Progenitor cell of endocrine pancreas (in vitro differentiated cells): ENCODE data around the gene LDLRAD4. TPM values are rescaled to one million over a fixed set of nuclear protein-coding genes. Genes with fewer than 3 reads are reported as not detected.
"Not testable (repeated sequence)": the region's sequence is repeated elsewhere in the genome, so short reads cannot be mapped to it uniquely, and the experiment has no call there.

Experiments
- DNase-seq: peaks from one replicate; pipeline ENCODE4 v3.0.0; 2021; ENCODE audit warnings: low spot score; ENCODE audit not compliant: unreplicated experiment
- H3K27ac Mint-ChIP-seq: 2 replicates; pipeline ENCODE4 v1.8.0; 2021; ENCODE audit warnings: mild to moderate bottlenecking, moderate library complexity, mixed read lengths
- H3K27me3 Mint-ChIP-seq: 2 replicates; pipeline ENCODE4 v1.8.0; 2021; ENCODE audit warnings: mixed read lengths
- H3K36me3 Mint-ChIP-seq: 2 replicates; pipeline ENCODE4 v1.8.0; 2022; ENCODE audit warnings: mixed read lengths; ENCODE audit not compliant: insufficient read depth
- H3K4me1 Mint-ChIP-seq: 2 replicates; pipeline ENCODE4 v1.8.0; 2021; ENCODE audit warnings: low read depth, mixed read lengths
- H3K4me3 Mint-ChIP-seq: 2 replicates; pipeline ENCODE4 v1.8.0; 2021; ENCODE audit warnings: low read depth, mild to moderate bottlenecking, moderate library complexity, mixed read lengths
- H3K9me3 Mint-ChIP-seq: 2 replicates; pipeline ENCODE4 v1.8.0; 2021; ENCODE audit warnings: low read depth, mixed read lengths
- CTCF ChIP-seq: fragments of 200-600 bp; sonication (generic); IDR thresholded peaks from one replicate; pipeline ENCODE4 v1.5.0; 2021; ENCODE audit warnings: antibody characterized with exemption, mild to moderate bottlenecking; ENCODE audit not compliant: unreplicated experiment
- total RNA-seq: library from RNA; stranded (reverse); gene quantifications from 2 replicates; pipeline ENCODE4 v1.2.1, GENCODE V29; 2021

Gene LDLRAD4
- total RNA-seq, 1 donor from 2014 or later = 3.8 TPM

- no peak for DNase-seq
- no peaks in the 10 kb centered on the region for H3K36me3 Mint-ChIP-seq
- no peak overlapping the region for H3K27ac Mint-ChIP-seq
- H3K4me1 Mint-ChIP-seq = no peaks in the 10 kb centered on the region
- no peaks in the 10 kb centered on the region for H3K9me3 Mint-ChIP-seq
- no peak overlapping the region for H3K4me3 Mint-ChIP-seq
- no peak for TF ChIP-seq CTCF
- peaks cover 8% of the 10 kb centered on the region for H3K27me3 Mint-ChIP-seq
Measured at GRCh38 chr18:13485604-13486003, 267.0 kb downstream of the LDLRAD4 start.

- TF ChIP-seq CTCF = no peak
- DNase-seq = no peak
- H3K9me3 Mint-ChIP-seq = no peaks in the 10 kb centered on the region
Measured at GRCh38 chr18:13486284-13486683, 267.7 kb downstream of the LDLRAD4 start.

GRCh38 chr18:13486686-13487085 lies 268.1 kb downstream of the LDLRAD4 start:
- no peak for DNase-seq
- H3K36me3 Mint-ChIP-seq = no peaks in the 10 kb centered on the region
- H3K27ac Mint-ChIP-seq = no peak overlapping the region
- peaks cover 8% of the 10 kb centered on the region for H3K27me3 Mint-ChIP-seq
- no peak for TF ChIP-seq CTCF
- no peaks in the 10 kb centered on the region for H3K9me3 Mint-ChIP-seq
- no peak overlapping the region for H3K4me3 Mint-ChIP-seq
- peaks cover 4% of the 10 kb centered on the region for H3K4me1 Mint-ChIP-seq

More at GRCh38 chr18:13486284-13486683, 267.7 kb downstream of the LDLRAD4 start:
- H3K4me3 Mint-ChIP-seq = no peak overlapping the region
- peaks cover 8% of the 10 kb centered on the region for H3K27me3 Mint-ChIP-seq
- no peak overlapping the region for H3K27ac Mint-ChIP-seq
- no peaks in the 10 kb centered on the region for H3K36me3 Mint-ChIP-seq
- H3K4me1 Mint-ChIP-seq = peaks cover 4% of the 10 kb centered on the region

- Mint-ChIP-seq H3K27me3 (peaks cover 8% of the 10 kb centered on the region), H3K9me3 (no peaks in the 10 kb centered on the region), H3K4me1 (peaks cover 4% of the 10 kb centered on the region), H3K27ac (no peak overlapping the region), H3K4me3 (no peak overlapping the region), H3K36me3 (no peaks in the 10 kb centered on the region)
- no peak for DNase-seq
- no peak for TF ChIP-seq CTCF
Measured at GRCh38 chr18:13487237-13487636, 268.7 kb downstream of the LDLRAD4 start.

- no peak overlapping the region for H3K27ac Mint-ChIP-seq
- H3K4me1 Mint-ChIP-seq = peaks cover 4% of the 10 kb centered on the region
- H3K4me3 Mint-ChIP-seq = no peak overlapping the region
- H3K36me3 Mint-ChIP-seq = no peaks in the 10 kb centered on the region
- H3K27me3 Mint-ChIP-seq = peaks cover 8% of the 10 kb centered on the region
- H3K9me3 Mint-ChIP-seq = no peaks in the 10 kb centered on the region
- no peak for DNase-seq
- TF ChIP-seq CTCF = no peak
Measured at GRCh38 chr18:13488281-13488929, 269.8 kb downstream of the LDLRAD4 start.

DNA sequence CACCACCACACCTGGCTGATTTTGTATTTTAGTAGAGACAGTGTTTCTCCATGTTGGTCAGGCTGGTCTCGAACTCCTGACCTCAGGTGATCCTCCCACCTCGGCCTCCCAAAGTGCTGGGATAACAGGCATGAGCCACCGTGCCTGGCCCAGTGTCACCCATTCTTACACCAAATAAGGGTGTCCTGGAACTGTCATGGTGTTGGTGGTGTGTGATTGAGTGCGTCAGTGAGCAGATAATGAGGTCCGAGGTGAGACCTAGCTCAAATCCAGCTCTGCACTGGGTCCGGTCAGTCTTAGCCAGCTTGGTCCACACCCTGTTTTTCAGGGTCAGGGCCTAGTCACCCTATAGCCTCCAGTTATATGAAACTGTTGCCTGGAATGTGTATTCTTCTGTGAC lies 270.7 kb downstream of the LDLRAD4 start:
- not testable (repeated sequence) for H3K4me1 Mint-ChIP-seq, H3K36me3 Mint-ChIP-seq

More for the DNA sequence above, 270.7 kb downstream of the LDLRAD4 start:
- not testable (repeated sequence) for H3K4me3 Mint-ChIP-seq, DNase-seq, H3K27ac Mint-ChIP-seq, H3K27me3 Mint-ChIP-seq, H3K9me3 Mint-ChIP-seq
